HL-60 (cell line): ENCODE data around the gene PRICKLE4.

Experiments
- DNase-seq, 2 experiments: peaks; one replicate each; pipeline ENCODE4 v3.0.0-alpha.2; 2010 to 2020; ENCODE audit warnings: low read depth in 1 of 2, low spot score in 1 of 2
- H3K27ac ChIP-seq: fragments of 250-450 bp; sonication (Bioruptor Pico); replicated peaks from 2 replicates; pipeline ENCODE4 v1.5.1; 2020; ENCODE audit warnings: mild to moderate bottlenecking, moderate library complexity
- H3K27me3 ChIP-seq: fragments of 250-450 bp; sonication (Bioruptor Pico); 2 replicates; pipeline ENCODE4 v1.5.1; 2021; ENCODE audit warnings: mild to moderate bottlenecking, moderate library complexity; ENCODE audit not compliant: insufficient read depth, poor library complexity, severe bottlenecking
- H3K4me3 ChIP-seq: replicated peaks from 2 replicates; pipeline ENCODE4 v1.5.1; 2011; ENCODE audit warnings: mild to moderate bottlenecking, control low read depth, low read length; ENCODE audit not compliant: insufficient read depth
- CTCF ChIP-seq: IDR thresholded peaks from one replicate; pipeline ENCODE4 v1.5.1; 2011; ENCODE audit warnings: low read length, control low read depth, inconsistent platforms; ENCODE audit not compliant: insufficient read depth
- GABPA ChIP-seq: IDR thresholded peaks from 2 replicates; pipeline ENCODE4 v1.6.1; 2012; ENCODE audit warnings: low read depth
- POLR2AphosphoS5 ChIP-seq: IDR thresholded peaks from 2 replicates; pipeline ENCODE4 v1.6.1; 2012; ENCODE audit warnings: low read depth
- REST ChIP-seq: IDR thresholded peaks from 2 replicates; pipeline ENCODE4 v1.6.1; 2012; ENCODE audit warnings: low read depth; ENCODE audit not compliant: insufficient replicate concordance
- SPI1 ChIP-seq: IDR thresholded peaks from 2 replicates; pipeline ENCODE4 v1.6.1; 2012; ENCODE audit warnings: low read depth, mild to moderate bottlenecking, borderline replicate concordance

Gene PRICKLE4

GRCh38 chr6:41813469-41813868 is 32.9 kb downstream of the PRICKLE4 start:
- no peak for DNase-seq
- no peak overlapping the region for H3K4me3 ChIP-seq
- H3K27ac ChIP-seq = no peak overlapping the region
- no peaks in the 10 kb centered on the region for H3K27me3 ChIP-seq
- TF ChIP-seq REST (no peak), POLR2AphosphoS5 (no peak), CTCF (no peak), SPI1 (no peak), GABPA (no peak)

- no peak for DNase-seq
- no peak overlapping the region for H3K27ac ChIP-seq
- H3K27me3 ChIP-seq = no peaks in the 10 kb centered on the region
- H3K4me3 ChIP-seq = no peak overlapping the region
- TF ChIP-seq POLR2AphosphoS5 (no peak), REST (no peak), SPI1 (no peak), GABPA (no peak), CTCF (no peak)
Measured at GRCh38 chr6:41813956-41814355, 33.4 kb downstream of the PRICKLE4 start.

GRCh38 chr6:41814629-41815028 is 34.0 kb downstream of the PRICKLE4 start:
- TF ChIP-seq REST = no peak
- TF ChIP-seq GABPA = no peak
- no peak for TF ChIP-seq CTCF
- TF ChIP-seq SPI1 = no peak
- no peak for TF ChIP-seq POLR2AphosphoS5
- Histone ChIP-seq H3K27ac (no peak overlapping the region), H3K4me3 (no peak overlapping the region), H3K27me3 (no peaks in the 10 kb centered on the region)
- DNase-seq = no peak
